ENCODE measurements around the gene HIKESHI. TPM values are rescaled to one million over a fixed set of nuclear protein-coding genes. Genes with fewer than 3 reads are reported as not detected.
"Not testable (repeated sequence)": the region's sequence is repeated elsewhere in the genome, so short reads cannot be mapped to it uniquely, and the experiment has no call there.

The HIKESHI gene
- total RNA-seq, 1 experiment from 2014 or later: 105 TPM

- peak; percentile 33 for DNase-seq (ENCODE audit: low spot score)
- in situ Hi-C loops (cut with HindIII; ENCODE audit: low sequenced_read_pairs): no loop called here
Observed at GRCh38 chr11:86291466-86292262, 10.4 kb upstream of the HIKESHI start.

DNA sequence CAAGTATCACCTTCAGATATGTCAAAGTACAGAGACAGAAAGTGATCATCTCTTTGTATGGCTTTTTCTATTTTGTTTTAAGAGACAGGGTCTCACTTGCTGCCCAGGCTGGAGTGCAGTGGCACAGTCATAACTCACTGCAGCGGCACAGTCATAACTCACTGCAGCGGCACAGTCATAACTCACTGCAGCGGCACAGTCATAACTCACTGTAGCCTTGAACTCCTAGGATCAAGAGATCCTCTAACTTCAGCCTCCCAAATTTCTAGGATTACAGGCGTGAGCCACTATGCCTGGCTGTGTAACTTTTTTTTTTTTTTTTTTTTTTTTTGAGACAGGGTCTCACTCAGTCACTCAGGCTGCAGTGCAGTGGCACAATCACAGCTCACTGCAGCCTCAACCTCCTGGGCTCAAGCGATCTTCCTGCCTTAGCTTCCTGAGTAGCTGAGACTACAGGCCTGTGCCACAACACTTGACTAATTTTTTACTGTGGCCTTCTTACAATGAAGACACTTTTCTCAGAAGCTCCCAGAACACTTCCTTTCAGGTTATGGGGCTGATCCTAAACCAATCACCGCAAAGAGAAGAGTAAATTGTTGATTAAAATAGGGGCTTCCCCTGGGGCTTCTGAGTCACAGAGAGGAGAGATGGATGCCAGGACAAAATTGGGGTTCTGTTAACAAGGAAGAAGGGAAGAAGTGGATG, 9.0 kb upstream of the HIKESHI start:
- in situ Hi-C loops (cut with HindIII; ENCODE audit: low sequenced_read_pairs): no loop called here
- DNase-seq (ENCODE audit: low spot score): no peak

GRCh38 chr11:86294026-86294425, 8.0 kb upstream of the HIKESHI start:
- in situ Hi-C loops (cut with HindIII; ENCODE audit: low sequenced_read_pairs): no loop called here
- no peak for DNase-seq (ENCODE audit: low spot score)

- in situ Hi-C loops (cut with HindIII; ENCODE audit: low sequenced_read_pairs): no loop called here
- no peak for DNase-seq (ENCODE audit: low spot score)
Observed at GRCh38 chr11:86301742-86302091, 323 bp upstream of the HIKESHI start.

DNA sequence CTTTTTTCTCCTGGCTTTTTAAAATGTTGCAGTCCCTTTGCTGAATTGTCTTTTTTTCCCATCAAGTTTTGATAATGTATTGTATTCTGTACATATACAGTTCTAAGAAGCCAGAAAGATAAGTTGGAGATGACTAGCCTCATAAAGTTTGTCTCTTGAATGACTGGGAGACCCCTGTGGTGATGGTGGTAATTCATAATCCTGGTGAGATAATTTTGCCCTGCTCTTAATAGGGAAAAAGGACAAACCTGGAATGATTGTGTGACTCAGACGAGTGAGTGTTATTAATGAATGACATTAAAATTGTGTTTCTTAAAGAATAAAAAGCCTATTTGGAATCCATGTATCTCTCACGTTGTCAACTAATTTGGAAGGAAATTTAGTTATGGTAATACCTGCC, 1.2 kb downstream of the HIKESHI start:
- no peak for DNase-seq (ENCODE audit: low spot score)
- in situ Hi-C loops (cut with HindIII; ENCODE audit: low sequenced_read_pairs): no loop called here

GRCh38 chr11:86308710-86309109, 6.7 kb downstream of the HIKESHI start:
- DNase-seq (ENCODE audit: low spot score); in situ Hi-C loops (cut with HindIII; ENCODE audit: low sequenced_read_pairs): not testable (repeated sequence)

DNA sequence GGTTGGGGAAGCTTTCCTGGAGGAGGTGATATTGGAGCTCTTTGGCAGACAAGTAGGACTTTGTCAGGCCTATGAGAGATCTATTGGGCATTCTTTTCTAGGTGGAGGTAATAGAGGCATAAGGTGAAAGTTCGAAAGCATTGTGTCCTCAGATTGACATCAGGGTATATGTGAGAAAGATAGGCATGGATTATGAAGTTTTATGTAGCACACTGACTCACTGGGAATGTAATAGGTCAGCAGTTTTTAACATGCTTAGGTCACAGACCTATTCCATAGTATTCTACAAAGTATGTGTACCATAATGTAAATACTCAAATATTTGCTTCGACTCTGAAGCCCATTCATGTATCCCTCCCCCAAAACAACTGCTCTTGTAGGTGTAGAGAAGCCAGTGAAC, 11.8 kb downstream of the HIKESHI start:
- in situ Hi-C loops (cut with HindIII; ENCODE audit: low sequenced_read_pairs): no loop called here
- DNase-seq (ENCODE audit: low spot score): no peak

DNA sequence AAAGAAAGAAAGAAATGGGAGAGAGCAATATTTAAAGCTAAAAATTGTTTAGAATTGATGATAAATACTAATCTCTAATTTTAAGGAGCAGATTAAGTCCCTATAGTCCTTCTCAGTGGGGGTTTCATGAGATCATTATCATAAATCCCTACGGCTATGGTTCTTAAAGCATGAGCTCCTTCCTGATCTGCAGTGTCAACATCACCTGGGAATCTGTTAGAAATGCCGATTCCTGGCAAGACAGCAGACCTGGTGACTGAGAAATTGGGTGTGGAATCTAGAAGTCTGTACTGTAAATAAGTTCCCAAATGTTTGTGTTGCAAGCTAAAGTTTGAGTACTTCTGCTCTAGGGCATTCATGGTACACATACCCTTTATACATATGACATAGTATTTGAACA, 12.6 kb downstream of the HIKESHI start:
- in situ Hi-C loops (cut with HindIII; ENCODE audit: low sequenced_read_pairs): no loop called here
- no peak for DNase-seq (ENCODE audit: low spot score)

GRCh38 chr11:86335131-86335767, 33.2 kb downstream of the HIKESHI start:
- DNase-seq (ENCODE audit: low spot score): no peak
- in situ Hi-C loops (cut with HindIII; ENCODE audit: low sequenced_read_pairs): no loop called here

- DNase-seq (ENCODE audit: low spot score): no peak
- in situ Hi-C loops (cut with HindIII; ENCODE audit: low sequenced_read_pairs): no loop called here
Observed at GRCh38 chr11:86337227-86337626, 35.2 kb downstream of the HIKESHI start.

GRCh38 chr11:86341382-86341781, 39.3 kb downstream of the HIKESHI start:
- DNase-seq (ENCODE audit: low spot score): no peak
- in situ Hi-C loops (cut with HindIII; ENCODE audit: low sequenced_read_pairs): no loop called here

- in situ Hi-C loops (cut with HindIII; ENCODE audit: low sequenced_read_pairs): no loop called here
- DNase-seq (ENCODE audit: low spot score): no peak
Observed at GRCh38 chr11:86346513-86346912, 44.5 kb downstream of the HIKESHI start.

DNA sequence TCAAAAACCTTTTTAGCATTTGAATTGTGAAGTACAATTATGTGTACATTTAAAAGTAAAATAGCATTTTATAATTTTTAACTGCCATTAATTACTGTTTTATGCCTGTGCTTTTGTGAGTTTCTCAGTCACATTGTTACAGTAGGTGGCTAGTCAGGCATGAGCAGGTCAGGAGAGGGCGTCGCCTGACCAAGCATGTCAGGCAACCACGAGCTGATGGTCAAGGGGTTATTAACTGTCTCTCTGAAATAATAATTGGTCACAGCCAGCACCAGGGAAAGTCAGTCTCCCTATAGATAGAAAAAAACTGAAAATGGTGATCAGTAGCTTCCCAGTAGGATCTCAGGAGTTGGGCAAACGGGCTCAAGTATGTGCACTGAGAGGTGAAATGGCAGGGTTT, 53.2 kb downstream of the HIKESHI start:
- in situ Hi-C loops (cut with HindIII; ENCODE audit: low sequenced_read_pairs): no loop called here
- DNase-seq (ENCODE audit: low spot score): no peak

DNA sequence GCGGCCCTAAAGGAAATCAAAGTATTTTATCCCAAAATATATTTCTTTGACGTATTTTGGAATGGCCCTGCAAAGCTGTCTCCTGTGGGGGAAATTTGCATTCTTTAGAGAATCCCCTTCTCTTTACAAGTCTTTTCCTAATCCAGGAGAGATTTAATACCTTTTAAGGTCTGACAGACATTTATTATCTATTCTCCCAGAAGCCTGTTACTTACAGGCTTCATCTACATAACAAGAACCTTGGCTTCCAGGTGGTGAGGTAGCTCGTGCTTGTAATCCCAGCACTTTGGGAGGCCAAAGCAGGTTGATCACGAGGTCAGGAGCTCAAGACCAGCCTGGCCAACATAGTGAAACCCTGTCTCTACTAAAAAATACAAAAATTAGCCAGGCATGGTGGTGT, 55.4 kb downstream of the HIKESHI start:
- in situ Hi-C loops (cut with HindIII; ENCODE audit: low sequenced_read_pairs): not testable (repeated sequence)

DNA sequence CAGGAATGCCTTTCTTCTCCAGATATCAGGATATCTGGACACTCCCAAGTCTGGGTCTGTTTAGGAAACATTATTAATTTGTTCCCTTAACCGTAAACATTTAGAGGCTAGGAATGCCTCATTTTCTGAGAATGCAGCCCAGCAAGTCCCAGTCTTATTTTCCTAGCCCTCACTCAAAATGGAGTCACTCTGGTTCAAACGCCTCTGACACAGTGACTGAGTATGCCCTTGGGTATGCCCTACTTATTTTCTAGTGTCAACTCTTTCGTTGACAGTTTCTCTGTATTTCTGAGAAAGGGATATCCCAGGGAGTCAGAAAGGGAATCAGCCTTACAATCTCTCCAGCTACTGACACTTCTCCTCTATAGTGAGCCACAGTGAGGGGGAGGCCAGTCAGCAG, 56.7 kb downstream of the HIKESHI start:
- DNase-seq (ENCODE audit: low spot score): no peak
- in situ Hi-C loops (cut with HindIII; ENCODE audit: low sequenced_read_pairs): no loop called here

More for the DNA sequence above, 55.4 kb downstream of the HIKESHI start:
- DNase-seq (ENCODE audit: low spot score): not testable (repeated sequence)

GRCh38 chr11:86360775-86361395, 58.8 kb downstream of the HIKESHI start:
- in situ Hi-C loops (cut with HindIII; ENCODE audit: low sequenced_read_pairs): no loop called here
- DNase-seq (ENCODE audit: low spot score): peak; percentile 30

DNA sequence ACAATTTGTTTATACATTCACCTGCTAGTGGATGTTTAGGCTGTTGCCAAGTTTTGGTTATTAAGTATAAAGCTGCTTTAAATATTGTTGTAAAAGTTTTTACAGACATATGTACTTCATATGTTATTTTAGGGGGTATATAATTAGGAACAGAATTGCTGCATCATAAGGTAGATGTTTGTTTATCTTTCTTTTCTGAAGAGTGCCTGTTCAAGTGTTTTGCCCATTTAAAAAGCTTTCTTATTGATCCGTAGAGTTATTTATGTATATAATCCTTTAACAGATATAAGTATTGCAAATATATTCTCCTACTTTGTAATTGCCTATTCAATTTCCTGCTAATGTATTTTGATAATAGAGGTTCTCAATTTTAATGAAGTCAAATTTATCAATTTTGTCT, 61.4 kb downstream of the HIKESHI start:
- in situ Hi-C loops (cut with HindIII; ENCODE audit: low sequenced_read_pairs): no loop called here
- no peak for DNase-seq (ENCODE audit: low spot score)

DNA sequence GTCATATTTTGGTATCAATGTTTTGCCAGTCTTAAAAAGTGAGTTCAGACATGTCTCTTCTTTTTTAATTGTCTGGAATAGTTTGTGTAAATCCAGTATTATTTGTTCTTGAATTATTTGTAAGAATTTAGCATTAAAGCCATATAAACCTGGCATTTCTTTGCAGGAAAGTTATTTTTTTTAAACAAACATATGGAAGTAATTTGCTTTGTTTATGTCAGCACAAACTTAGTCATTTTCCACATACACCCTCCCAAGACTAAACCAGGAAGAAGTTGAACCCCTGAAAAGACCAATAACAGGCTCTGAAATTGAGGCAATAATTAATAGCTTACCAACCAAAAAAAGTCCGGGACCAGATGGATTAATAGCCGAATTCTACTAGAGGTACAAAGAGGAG, 63.5 kb downstream of the HIKESHI start:
- DNase-seq (ENCODE audit: low spot score): no peak
- in situ Hi-C loops (cut with HindIII; ENCODE audit: low sequenced_read_pairs): no loop called here

- in situ Hi-C loops (cut with HindIII; ENCODE audit: low sequenced_read_pairs): no loop called here
- no peak for DNase-seq (ENCODE audit: low spot score)
Observed at GRCh38 chr11:86369668-86370067, 67.6 kb downstream of the HIKESHI start.

- in situ Hi-C loops (cut with HindIII; ENCODE audit: low sequenced_read_pairs): no loop called here
- DNase-seq (ENCODE audit: low spot score): no peak
Observed at GRCh38 chr11:86370171-86370570, 68.1 kb downstream of the HIKESHI start.

Measured in G401 (cell line).